GM20000 (cell line): ENCODE measurements around the gene ESYT2.

Source experiments
- DNase-seq: peaks from one replicate; pipeline ENCODE4 v3.0.0; 2012; ENCODE audit warnings: low spot score
- CTCF ChIP-seq: IDR thresholded peaks from 2 replicates; pipeline ENCODE4 v1.5.1; 2012; ENCODE audit warnings: mild to moderate bottlenecking, control low read depth; ENCODE audit errors: extremely low read depth, missing control alignments

ESYT2 gene

DNA sequence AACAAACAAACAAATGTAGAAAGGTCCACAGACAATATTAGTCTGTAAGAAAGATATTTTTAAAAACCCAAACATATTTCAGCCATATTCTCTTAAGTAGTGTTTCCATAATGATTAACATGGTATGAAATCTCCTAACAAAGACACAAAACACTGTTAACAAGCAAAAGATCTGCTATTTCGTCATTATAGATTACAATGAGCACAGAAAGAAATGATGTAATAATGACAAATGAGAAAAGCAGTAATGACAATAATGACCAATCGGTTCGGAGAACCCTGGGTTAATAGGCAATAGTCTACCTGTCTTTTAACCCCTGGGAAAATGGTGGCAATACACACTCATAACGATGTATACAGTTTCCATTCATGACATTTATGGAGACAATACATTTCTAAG, 85.2 kb downstream of the ESYT2 start:
- no peak for DNase-seq
- TF ChIP-seq CTCF: no peak

GRCh38 chr7:158743219-158743618, 86.1 kb downstream of the ESYT2 start:
- DNase-seq: no peak
- TF ChIP-seq CTCF: no peak

DNA sequence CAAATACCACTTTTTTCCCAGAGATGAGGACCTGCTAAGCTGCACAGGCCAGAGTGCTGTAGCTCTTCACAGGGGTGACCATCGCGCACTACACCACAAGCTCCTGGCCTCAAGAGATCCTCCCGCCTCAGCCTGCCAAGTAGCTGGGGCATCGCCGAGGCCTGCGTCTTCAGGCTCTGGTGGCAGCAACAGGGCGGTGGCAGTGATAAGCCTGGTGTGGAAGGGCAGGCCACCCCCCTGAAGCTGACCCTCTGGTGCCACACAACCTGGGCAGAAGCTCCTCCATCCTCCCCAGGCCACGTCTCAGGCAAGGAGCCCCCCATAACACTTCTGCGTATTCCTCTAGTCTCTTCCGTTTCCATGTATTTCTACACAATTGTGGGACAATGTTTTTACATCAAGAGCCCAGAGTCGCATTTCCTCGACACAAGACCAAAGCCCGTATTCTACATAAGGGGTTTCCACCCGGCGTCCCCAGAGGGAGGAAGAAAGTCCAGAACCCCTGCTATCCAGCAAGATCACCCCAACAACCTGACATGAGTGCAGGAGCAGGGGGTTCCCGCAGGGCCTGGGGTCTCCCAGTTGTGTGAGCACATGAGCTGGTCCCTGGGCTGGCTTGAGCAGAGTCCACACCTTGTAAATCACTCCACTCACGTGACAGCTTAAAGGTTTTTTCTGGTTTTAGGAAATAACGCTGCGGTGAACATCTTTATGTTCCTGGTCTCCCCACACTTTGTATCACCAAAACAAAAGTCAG, 87.1 kb downstream of the ESYT2 start:
- no peak for DNase-seq
- no peak for TF ChIP-seq CTCF

DNA sequence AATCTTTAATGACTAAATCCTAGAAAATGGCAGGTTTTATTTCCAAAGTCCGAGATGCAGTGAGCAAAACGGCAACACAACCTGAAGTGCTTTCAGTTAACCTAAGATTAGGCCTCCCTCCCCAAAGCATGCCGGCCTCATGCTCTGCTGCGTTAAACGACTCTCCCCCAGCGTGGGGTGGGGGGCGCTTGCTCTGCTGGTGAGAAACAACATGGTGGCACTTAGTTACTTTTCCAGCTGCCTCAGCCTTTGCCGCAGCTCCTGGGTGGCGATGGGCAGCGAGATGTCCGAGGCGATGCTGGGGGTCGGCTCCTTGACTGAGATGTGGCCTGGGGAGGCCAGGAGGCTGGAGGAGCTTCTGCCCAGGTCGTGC, 88.0 kb downstream of the ESYT2 start:
- TF ChIP-seq CTCF: no peak
- no peak for DNase-seq

- no peak for DNase-seq
Measured at GRCh38 chr7:158740657-158741293, 88.5 kb downstream of the ESYT2 start.

DNA sequence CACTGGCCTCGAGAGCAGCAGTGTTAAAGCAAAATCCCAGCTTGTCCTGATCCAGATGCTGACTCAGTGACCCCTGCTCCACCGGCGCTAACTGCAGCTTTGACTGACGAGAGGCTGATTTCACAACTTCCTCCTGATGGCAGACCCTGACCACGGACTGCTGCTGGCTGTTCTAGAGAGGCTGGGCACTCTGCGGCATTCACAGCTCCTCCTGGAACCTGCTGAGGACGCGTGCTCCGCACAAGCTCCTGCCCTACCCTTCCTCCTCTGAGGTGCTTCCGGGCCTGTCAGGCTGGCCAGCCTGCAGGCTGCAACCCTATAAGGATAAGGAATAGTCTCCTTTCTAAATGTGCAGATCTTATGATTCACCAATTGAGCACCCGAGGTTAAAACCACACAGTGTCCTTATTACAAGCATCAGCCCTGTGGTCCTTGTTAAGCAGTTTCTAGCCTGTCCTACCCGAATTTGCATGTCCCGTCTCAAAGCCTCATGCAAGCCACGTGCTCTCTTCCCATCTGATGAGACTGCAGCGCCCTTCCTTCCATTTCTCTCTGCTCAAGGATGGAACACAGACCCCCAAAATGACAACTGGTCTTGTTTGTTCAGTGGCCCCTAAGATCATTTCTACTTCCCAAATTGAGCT, 89.2 kb downstream of the ESYT2 start:
- no peak for DNase-seq
- no peak for TF ChIP-seq CTCF

More at GRCh38 chr7:158740657-158741293, 88.5 kb downstream of the ESYT2 start:
- no peak for TF ChIP-seq CTCF

GRCh38 chr7:158738841-158739240, 90.5 kb downstream of the ESYT2 start:
- no peak for TF ChIP-seq CTCF
- no peak for DNase-seq
